K562 (cell line): Measurements from ENCODE around the gene DSCAM. TPM values are rescaled to one million over a fixed set of nuclear protein-coding genes. Genes with fewer than 3 reads are reported as not detected.

ENCODE experiments used
- ATAC-seq: fragments of 200-7000 bp; cut with Tn5 transposase; 3 replicates; pipeline ENCODE4 v1.9.1; 2020; ENCODE audit warnings: moderate library complexity
- BruUV-seq: library from RNA; stranded (reverse); fragments of 400-500 nt; replicated peaks from 2 replicates; lab custom pipeline; 2021; lab: Mats Ljungman, UMichigan
- CTCF ChIA-PET: fragments of 300-600 bp; formaldehyde crosslinking; extraction: SDS; loops from one replicate; lab custom pipeline; 2021; ENCODE audit warnings: low intra/inter-chr PET ratio; lab: Yijun Ruan, JAX
- POLR2A ChIA-PET: fragments of 300-600, 350-650 bp; sonication (Branson Sonifier 250); formaldehyde crosslinking; extraction: SDS; loops from one replicate; lab custom pipeline; 2021; ENCODE audit warnings: antibody characterized with exemption, inconsistent platforms; lab: Yijun Ruan, JAX
- DNase-seq, 4 experiments: peaks; one replicate each; pipeline versions ENCODE4 v3.0.0 to v3.0.0-alpha.2; 2011 to 2018; ENCODE audit warnings: low spot score in 3 of 4, mixed read lengths in 3 of 4; ENCODE audit errors: extremely low read depth in 1 of 4
- FAIRE-seq: peaks from 2 replicates; lab custom pipeline; 2011; peaks lifted over from hg19 to GRCh38; lab: Jason Lieb, UNC
- H2AFZ ChIP-seq: 2 replicates; pipeline ENCODE4 v1.6.0; 2011; ENCODE audit warnings: low read depth, low read length, control low read depth, inconsistent platforms
- H3K27ac ChIP-seq: fragments of 200-600 bp; 3 replicates; pipeline ENCODE4 v1.8.0; 2011; ENCODE audit warnings: low read depth, mild to moderate bottlenecking, control low read depth, inconsistent platforms, low read length, moderate library complexity, mixed read lengths; ENCODE audit errors: extremely low read depth
- H3K27me3 ChIP-seq, 2 experiments: fragments of 300-600 bp in 1 of 2; 2 replicates in 1 of 2; 3 replicates in 1 of 2; pipeline versions ENCODE4 v1.6.0 to v1.8.0; 2011; ENCODE audit warnings: inconsistent platforms in 2 of 2, low read length in 2 of 2, mild to moderate bottlenecking in 1 of 2, mixed read lengths in 1 of 2, moderate library complexity in 1 of 2; ENCODE audit not compliant: control insufficient read depth in 2 of 2, insufficient read depth in 2 of 2
- H3K36me3 ChIP-seq: fragments of 300-600 bp; 3 replicates; pipeline ENCODE4 v1.8.0; 2011; ENCODE audit warnings: mild to moderate bottlenecking, low read length, inconsistent platforms; ENCODE audit not compliant: control insufficient read depth, insufficient read depth
- H3K4me1 ChIP-seq, 2 experiments: fragments of 200-600 bp in 1 of 2; replicated peaks in 1 of 2; 2 replicates in 1 of 2; 3 replicates in 1 of 2; pipeline versions ENCODE4 v1.5.1 to v1.8.0; 2011; ENCODE audit warnings: inconsistent platforms in 2 of 2, low read length in 2 of 2, mild to moderate bottlenecking in 1 of 2, mixed read lengths in 1 of 2, moderate library complexity in 1 of 2; ENCODE audit not compliant: control insufficient read depth in 2 of 2, insufficient read depth in 2 of 2
- H3K4me2 ChIP-seq: 2 replicates; pipeline ENCODE4 v1.6.1; 2011; ENCODE audit warnings: low read length, control low read depth, inconsistent platforms, mixed read lengths; ENCODE audit not compliant: insufficient read depth
- H3K4me3 ChIP-seq: fragments of 200-600 bp; sonication (generic), shearing (Covaris generic); 2 replicates; pipeline ENCODE4 v1.5.1; 2016; ENCODE audit warnings: control low read depth, inconsistent platforms
- H3K79me2 ChIP-seq: fragments of 200-600 bp; 3 replicates; pipeline ENCODE4 v1.8.0; 2011; ENCODE audit warnings: low read length, inconsistent platforms; ENCODE audit not compliant: control insufficient read depth, insufficient read depth
- H3K9ac ChIP-seq, 2 experiments: 2 replicates each; pipeline versions ENCODE4 v1.6.0 to v1.6.1; 2011; ENCODE audit warnings: low read depth in 2 of 2, low read length in 2 of 2, control low read depth in 1 of 2, inconsistent platforms in 1 of 2, mild to moderate bottlenecking in 1 of 2, mixed read lengths in 1 of 2; ENCODE audit not compliant: insufficient read depth in 1 of 2
- H3K9me1 ChIP-seq: one replicate; pipeline ENCODE4 v1.6.0; 2011; ENCODE audit warnings: inconsistent platforms, mild to moderate bottlenecking, low read length, moderate library complexity; ENCODE audit not compliant: control insufficient read depth, insufficient read depth
- H3K9me3 ChIP-seq: replicated peaks from 2 replicates; pipeline ENCODE4 v1.5.1; 2011; ENCODE audit warnings: low read depth, low read length, inconsistent platforms; ENCODE audit not compliant: control insufficient read depth, insufficient read depth
- H4K20me1 ChIP-seq: replicated peaks from 2 replicates; pipeline ENCODE4 v1.6.1; 2011; ENCODE audit warnings: low read length, inconsistent platforms, mixed read lengths; ENCODE audit not compliant: control insufficient read depth, insufficient read depth
- ADNP ChIP-seq: fragments of 200-800 bp; sonication (Bioruptor generic); IDR thresholded peaks from 2 replicates; pipeline ENCODE4 v1.6.1; 2016; ENCODE audit warnings: missing genetic modification characterization, missing compliant biosample characterization
- ETV6 ChIP-seq, 3 experiments: fragments of 150-350 bp in 1 of 3; sonication (generic) in 1 of 3; formaldehyde crosslinking in 1 of 3; IDR thresholded peaks; 2 replicates each; pipeline versions ENCODE4 v1.6.1 to v1.8.0; 2014 to 2022; ENCODE audit warnings: borderline replicate concordance in 2 of 3, low read depth in 2 of 3, antibody characterized with exemption in 1 of 3, low read length in 1 of 3, mild to moderate bottlenecking in 1 of 3, missing genetic modification reagents in 1 of 3
- FOXP4 ChIP-seq: sonication (generic); formaldehyde crosslinking; IDR thresholded peaks from 2 replicates; pipeline ENCODE4 v1.8.0; 2022; ENCODE audit warnings: mild to moderate bottlenecking, missing genetic modification reagents, borderline replicate concordance
- IRF9 ChIP-seq: fragments of 450-650 bp; IDR thresholded peaks from 2 replicates; pipeline ENCODE4 v1.6.1; 2016; ENCODE audit warnings: missing biosample characterization, missing genetic modification characterization
- KAT2B ChIP-seq: IDR thresholded peaks from one replicate; pipeline ENCODE4 v1.6.1; 2012; ENCODE audit warnings: low read depth, mild to moderate bottlenecking, control low read depth, inconsistent platforms, low read length, moderate library complexity
- RBM15 ChIP-seq: fragments of 200-400 bp; formaldehyde crosslinking; IDR thresholded peaks from 2 replicates; pipeline ENCODE4 v1.6.1; 2018; ENCODE audit warnings: mild to moderate bottlenecking, low read length, moderate library complexity; ENCODE audit not compliant: insufficient read depth
- RFX7 ChIP-seq: fragments of 250-450 bp; sonication (Bioruptor Pico); IDR thresholded peaks from 2 replicates; pipeline ENCODE4 v1.5.1; 2021; ENCODE audit warnings: mild to moderate bottlenecking
- SPI1 ChIP-seq: IDR thresholded peaks from 2 replicates; pipeline ENCODE4 v1.6.1; 2011; ENCODE audit warnings: low read depth, low read length, control low read depth, borderline replicate concordance
- TGIF2 ChIP-seq: sonication (generic); formaldehyde crosslinking; IDR thresholded peaks from 2 replicates; pipeline ENCODE4 v1.8.1; 2022; ENCODE audit warnings: mild to moderate bottlenecking, missing genetic modification reagents, moderate library complexity
- TRIM25 ChIP-seq: fragments of 450-650 bp; IDR thresholded peaks from 2 replicates; pipeline ENCODE4 v1.7.0; 2016; ENCODE audit warnings: borderline replicate concordance
- ZFP30 ChIP-seq: fragments of 250-450 bp; sonication (Bioruptor Pico); IDR thresholded peaks from 2 replicates; pipeline ENCODE4 v1.8.0; 2022; ENCODE audit warnings: moderate library complexity, mild to moderate bottlenecking, inconsistent platforms, borderline replicate concordance
- ZNF133 ChIP-seq: fragments of 250-450 bp; sonication (Bioruptor Pico); IDR thresholded peaks from 2 replicates; pipeline ENCODE4 v1.4.0; 2020; ENCODE audit warnings: mild to moderate bottlenecking
- ZNF316 ChIP-seq: fragments of 450-650 bp; IDR thresholded peaks from 2 replicates; pipeline ENCODE4 v1.6.1; 2016
- ZNF551 ChIP-seq: fragments of 250-450 bp; sonication (Bioruptor Pico); IDR thresholded peaks from 2 replicates; pipeline ENCODE4 v1.5.0; 2021; ENCODE audit warnings: mild to moderate bottlenecking, moderate library complexity
- ZNF57 ChIP-seq: fragments of 450-650 bp; formaldehyde crosslinking; IDR thresholded peaks from 2 replicates; pipeline ENCODE4 v1.4.0; 2020; ENCODE audit warnings: mild to moderate bottlenecking, moderate library complexity
- WGBS: fragments of 100-300 bp; shearing (Covaris generic); methylation state at CpG from one replicate; pipeline ENCODE4 v1.1.6; 2016; ENCODE audit warnings: low coverage, mixed read lengths; ENCODE audit not compliant: insufficient coverage; ENCODE audit errors: missing lambda C conversion rate; 5-methylcytosine and 5-hydroxymethylcytosine counted together
- in situ Hi-C: fragments of 300-500 bp; cut with MboI; formaldehyde crosslinking; loops from 4 replicates; pipeline ENCODE4 v1.15.0; 2018; ENCODE audit warnings: inconsistent platforms, mixed read lengths
- intact Hi-C: fragments of 100-400 bp; cut with micrococcal nuclease; formaldehyde crosslinking; loops from 2 replicates; pipeline ENCODE4 v1.14.2; 2022
- polyA plus RNA-seq, 8 experiments: library from polyadenylated mRNA; depleted of rRNA in 4 of 8; stranded (reverse) in 5 of 8; unstranded in 3 of 8; fragments of >200 nt; fragmentation: Nextera tagmentation in 2 of 8; fragmentation: Illumina TruSeq in 1 of 8; extraction: Ambion mirVana in 2 of 8; extraction: Trizol in 1 of 8; gene quantifications; 2 replicates each; pipeline versions ENCODE4 v1.2.1 to v1.2.3, GENCODE V29; 2011 to 2014; ENCODE audit warnings: inconsistent platforms in 1 of 8, missing spikeins in 1 of 8
- total RNA-seq, 7 experiments: library from RNA; depleted of rRNA in 6 of 7; stranded (reverse); fragments of >200 nt in 6 of 7; fragmentation: Illumina TruSeq in 2 of 7; extraction: Trizol in 2 of 7; gene quantifications; 2 replicates each; pipeline versions ENCODE4 v1.2.1 to v1.2.3, GENCODE V29; 2011 to 2021; ENCODE audit warnings: low replicate concordance in 1 of 7
- TF ChIP-seq, protein P1 (sequence below): sonication (generic); formaldehyde crosslinking; IDR thresholded peaks from 2 replicates; pipeline ENCODE4 v1.8.0; 2022; ENCODE audit warnings: mild to moderate bottlenecking, missing genetic modification reagents

The DSCAM gene
- total and polyA plus RNA-seq, 9 of the 15 experiments (the other 6 are each of a cell fraction or from before 2014, with no cell fraction given), result not detected

DNA sequence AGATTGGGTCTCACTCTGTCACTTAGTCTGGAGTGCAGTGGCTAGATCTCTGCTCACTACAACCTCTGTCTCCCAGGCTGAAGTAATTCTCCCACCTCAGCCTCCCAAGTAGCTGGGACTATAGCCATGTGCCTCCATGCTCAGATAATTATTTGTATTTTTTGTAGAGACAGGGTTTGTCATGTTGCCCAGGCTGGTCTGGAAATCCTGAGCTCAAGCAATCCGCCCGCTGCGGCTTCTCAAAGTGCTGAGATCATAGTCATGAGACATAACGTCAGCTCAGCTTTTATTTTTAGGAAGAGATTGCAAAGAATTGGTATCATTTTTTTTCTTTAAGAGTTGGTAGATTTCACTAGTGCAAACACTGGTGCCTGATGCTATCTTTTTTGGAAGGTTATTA is 244.9 kb downstream of the DSCAM start (continued):
- no peak for TF ChIP-seq ETV6 (IDR thresholded peaks at IDR 0.05; ENCODE audit: borderline replicate concordance in 1 of 2, low read depth in 2 of 2, low read length in 1 of 2)
- no peak for TF ChIP-seq ETV6 (CRISPR knock-in tag; IDR thresholded peaks at IDR 0.05; ENCODE audit: borderline replicate concordance)
- TF ChIP-seq RBM15, result no peak
- no peak for TF ChIP-seq ZNF316
- no peak for TF ChIP-seq SPI1
- TF ChIP-seq ZNF133 (CRISPR knock-in tag), result no peak
- no peak for TF ChIP-seq TRIM25

DNA sequence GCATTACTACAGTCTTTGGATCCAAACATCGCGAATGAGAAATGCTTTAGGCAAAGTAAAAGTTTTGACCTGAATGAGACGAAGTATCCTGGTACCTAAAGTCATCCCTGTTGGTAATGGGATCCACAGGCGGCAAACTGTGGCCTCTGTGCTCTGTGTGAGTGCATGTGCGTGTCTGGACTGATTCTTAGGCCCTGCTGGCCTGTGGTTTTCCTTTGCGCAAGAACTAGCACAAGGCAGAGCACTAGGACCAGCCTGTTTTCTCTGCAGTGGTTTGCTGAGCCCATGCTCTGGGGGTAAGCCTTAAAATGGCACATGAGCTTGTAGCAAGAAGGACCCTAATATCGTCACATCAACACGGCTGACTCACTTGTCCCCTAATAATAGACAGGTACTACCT is 251.2 kb downstream of the DSCAM start:
- ChIA-PET POLR2A (no interaction called here), CTCF (no interaction called here)
- no peaks in the 10 kb centered on the region for H3K27me3 ChIP-seq
- ATAC-seq (no peak), FAIRE-seq (no peak), DNase-seq (no peak)
- no peaks in the 10 kb centered on the region for H3K9me1 ChIP-seq
- H3K4me3 ChIP-seq, result no peak overlapping the region
- no peak overlapping the region for H2AFZ ChIP-seq
- no peak overlapping the region for H3K27ac ChIP-seq
- WGBS, result 2% methylated on average over 8 of the region's 8 CpGs
- in situ Hi-C loops, result no loop called here
- BruUV-seq, result no TSS peak
- no peaks in the 10 kb centered on the region for H4K20me1 ChIP-seq
- no peaks in the 10 kb centered on the region for H3K4me1 ChIP-seq
- no peaks in the 10 kb centered on the region for H3K36me3 ChIP-seq
- H3K4me2 ChIP-seq, result no peak overlapping the region
- intact Hi-C loops, result no loop called here
- H3K9me3 ChIP-seq, result no peaks in the 10 kb centered on the region; the same call in 1 of the 2 replicates
- H3K9ac ChIP-seq, result no peak overlapping the region
- no peaks in the 10 kb centered on the region for H3K79me2 ChIP-seq
- TF ChIP-seq IRF9 (no peak), ZNF57 (no peak), ADNP (no peak), TGIF2 (CRISPR knock-in tag) (no peak), RFX7 (CRISPR knock-in tag) (no peak), FOXP4 (CRISPR knock-in tag) (no peak), KAT2B (no peak), ZNF551 (no peak), ZFP30 (CRISPR knock-in tag) (no peak)
- TF ChIP-seq, protein P1, sequence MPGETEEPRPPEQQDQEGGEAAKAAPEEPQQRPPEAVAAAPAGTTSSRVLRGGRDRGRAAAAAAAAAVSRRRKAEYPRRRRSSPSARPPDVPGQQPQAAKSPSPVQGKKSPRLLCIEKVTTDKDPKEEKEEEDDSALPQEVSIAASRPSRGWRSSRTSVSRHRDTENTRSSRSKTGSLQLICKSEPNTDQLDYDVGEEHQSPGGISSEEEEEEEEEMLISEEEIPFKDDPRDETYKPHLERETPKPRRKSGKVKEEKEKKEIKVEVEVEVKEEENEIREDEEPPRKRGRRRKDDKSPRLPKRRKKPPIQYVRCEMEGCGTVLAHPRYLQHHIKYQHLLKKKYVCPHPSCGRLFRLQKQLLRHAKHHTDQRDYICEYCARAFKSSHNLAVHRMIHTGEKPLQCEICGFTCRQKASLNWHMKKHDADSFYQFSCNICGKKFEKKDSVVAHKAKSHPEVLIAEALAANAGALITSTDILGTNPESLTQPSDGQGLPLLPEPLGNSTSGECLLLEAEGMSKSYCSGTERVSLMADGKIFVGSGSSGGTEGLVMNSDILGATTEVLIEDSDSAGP (CRISPR knock-in tag), result no peak
